HG02642 (cell line): ENCODE data around the gene TMEM190.
"Not testable (repeated sequence)": the region's sequence is repeated elsewhere in the genome, so short reads cannot be mapped to it uniquely, and the experiment has no call there.

Experiments
- ATAC-seq: cut with Tn5 transposase; IDR thresholded peaks from one replicate; pipeline ENCODE4 v1.9.1; 2021; ENCODE audit warnings: mild to moderate bottlenecking; ENCODE audit not compliant: unreplicated experiment, poor library complexity

Gene TMEM190

GRCh38 chr19:55389386-55390317 lies 13.0 kb downstream of the TMEM190 start:
- no peak for ATAC-seq

GRCh38 chr19:55390461-55390880 lies 13.8 kb downstream of the TMEM190 start:
- ATAC-seq: no peak

DNA sequence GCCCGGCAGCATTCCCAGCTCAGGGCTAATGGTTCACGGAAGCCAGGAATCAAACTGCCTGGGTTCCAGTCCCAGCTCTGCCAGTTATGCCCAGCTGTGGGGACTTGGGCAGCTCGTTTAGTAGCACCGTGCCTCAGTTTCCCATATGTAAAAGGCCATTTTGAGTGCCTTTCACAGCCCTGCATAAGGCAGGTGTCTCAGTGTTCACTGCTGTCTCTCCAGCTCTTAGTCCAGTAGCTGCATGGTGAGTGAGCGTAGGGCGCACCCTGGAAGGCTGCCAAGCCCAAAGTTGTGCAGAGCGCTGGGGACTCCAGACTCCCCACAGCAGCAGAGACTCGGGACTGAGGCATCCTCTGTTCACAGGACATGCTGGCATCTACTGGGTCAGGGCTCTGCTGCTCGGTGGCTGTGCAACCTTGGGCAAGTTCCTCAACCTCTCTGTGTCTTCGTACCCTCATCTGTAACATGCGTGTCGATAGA lies 14.6 kb downstream of the TMEM190 start:
- no peak for ATAC-seq

- no peak for ATAC-seq
These were observed 15.3 kb downstream of the TMEM190 start for GRCh38 chr19:55391702-55392615.

DNA sequence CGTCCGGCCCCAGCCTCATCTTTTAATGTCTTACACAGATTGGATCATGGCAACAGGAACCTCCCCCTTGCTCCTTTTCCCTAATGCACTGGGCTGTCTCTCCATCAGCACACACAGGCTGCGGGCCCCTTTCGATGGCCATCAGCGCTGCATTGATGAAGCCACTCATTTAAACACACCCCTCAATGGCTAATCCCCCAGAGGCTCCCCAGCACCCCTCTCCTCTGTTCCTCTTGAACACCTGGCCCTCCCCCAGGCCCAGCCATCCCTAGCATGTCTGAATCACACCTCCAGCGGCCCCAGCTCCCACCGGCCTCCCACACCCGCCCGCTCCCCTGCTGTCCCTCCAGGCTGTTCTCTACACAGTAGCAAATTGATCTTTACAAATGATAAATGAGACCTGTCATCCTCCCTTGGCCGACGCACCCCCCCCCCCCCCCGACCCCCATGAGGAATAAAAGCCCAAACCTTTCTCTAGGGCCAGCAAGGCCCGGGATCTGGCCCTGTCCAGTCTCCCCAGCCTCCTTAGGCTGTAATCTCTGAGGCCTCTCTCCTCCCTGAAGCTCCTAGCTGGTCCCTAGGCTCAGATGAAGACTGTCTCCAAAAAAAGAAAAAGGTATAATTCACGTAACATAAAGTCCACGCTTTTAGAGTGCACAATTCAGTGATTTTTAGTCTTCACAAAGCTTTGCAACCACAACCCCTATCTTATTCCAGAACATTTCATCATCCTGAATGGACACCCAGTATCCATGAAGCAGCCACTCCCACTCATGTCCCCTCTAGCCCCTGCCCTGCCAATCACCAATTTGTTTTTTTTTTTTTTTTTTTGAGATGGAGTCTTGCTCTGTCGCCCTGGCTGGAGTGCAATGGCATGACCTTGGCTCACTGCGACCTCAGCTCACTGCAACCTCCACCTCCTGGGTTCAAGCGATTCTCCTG lies 16.5 kb downstream of the TMEM190 start:
- ATAC-seq: no peak

DNA sequence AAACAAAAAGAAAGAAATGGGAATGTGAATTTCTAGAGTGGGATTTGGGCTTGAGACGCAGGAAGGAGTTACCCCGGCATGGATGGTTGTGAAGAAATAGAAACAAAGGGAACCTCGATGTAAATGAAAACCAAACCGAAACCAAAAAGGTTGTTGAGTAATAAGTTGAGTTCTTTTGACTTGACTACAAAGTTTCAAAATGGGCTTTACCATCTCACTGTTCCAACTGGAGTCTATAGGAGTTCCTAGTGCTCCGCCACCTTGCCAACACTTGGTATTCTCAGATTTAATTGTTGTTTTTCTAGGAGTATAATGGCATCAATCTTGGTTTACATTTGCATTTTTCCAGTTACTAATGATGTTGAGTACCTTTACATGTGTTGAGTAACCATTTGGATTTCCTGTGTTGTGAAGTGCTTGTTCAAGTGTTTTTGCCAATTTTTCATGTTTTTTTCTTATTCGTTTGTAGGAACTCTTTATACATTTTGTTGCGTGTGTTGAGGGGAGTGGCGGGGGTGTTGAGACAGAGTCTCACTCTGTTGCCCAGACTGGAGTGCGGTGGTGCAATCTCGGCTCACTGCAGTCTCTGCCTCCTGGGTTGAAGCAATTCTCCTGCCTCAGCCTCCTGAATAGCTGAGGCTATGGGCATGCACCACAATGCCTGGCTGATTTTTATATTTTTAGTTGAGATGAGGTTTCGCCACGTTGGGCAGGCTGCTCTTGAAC lies 21.7 kb downstream of the TMEM190 start:
- no peak for ATAC-seq

DNA sequence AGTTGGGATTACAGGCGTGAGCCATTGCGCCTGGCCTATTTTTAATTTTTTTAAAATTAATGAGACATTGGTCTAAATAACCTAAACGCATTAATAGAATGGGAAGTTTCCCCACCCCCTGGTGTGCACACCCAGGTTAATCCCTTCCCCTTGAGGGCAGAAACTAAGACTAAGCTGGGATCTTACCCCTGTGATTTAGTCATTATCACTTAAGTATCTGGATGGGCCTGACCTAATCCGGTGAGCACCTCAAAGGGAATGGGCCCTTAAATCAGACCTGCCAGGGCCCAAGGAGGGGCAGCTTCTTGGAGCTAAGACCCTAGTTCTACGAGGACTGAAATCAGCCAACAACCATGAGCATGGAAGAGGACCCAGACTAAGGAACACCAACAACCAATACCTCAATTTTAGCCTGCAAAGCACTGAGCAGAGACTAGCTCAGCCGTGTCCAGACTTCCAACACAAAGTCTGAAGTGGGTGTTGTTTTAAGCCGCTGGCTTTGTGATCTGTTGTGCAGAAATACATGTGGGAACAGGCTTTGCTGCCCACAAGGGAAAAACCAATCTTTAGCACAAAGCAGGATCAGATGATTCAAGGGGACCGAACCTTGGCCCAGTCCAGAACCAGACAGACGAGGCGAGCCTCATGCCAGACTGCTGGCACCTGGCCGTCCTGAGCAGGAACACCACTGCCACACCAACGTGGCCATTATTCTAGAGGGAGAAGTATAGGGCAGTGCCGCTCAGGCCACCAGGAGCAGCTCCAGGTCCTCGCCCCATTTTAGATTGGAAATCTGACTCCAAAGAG lies 23.9 kb downstream of the TMEM190 start:
- ATAC-seq: no peak

DNA sequence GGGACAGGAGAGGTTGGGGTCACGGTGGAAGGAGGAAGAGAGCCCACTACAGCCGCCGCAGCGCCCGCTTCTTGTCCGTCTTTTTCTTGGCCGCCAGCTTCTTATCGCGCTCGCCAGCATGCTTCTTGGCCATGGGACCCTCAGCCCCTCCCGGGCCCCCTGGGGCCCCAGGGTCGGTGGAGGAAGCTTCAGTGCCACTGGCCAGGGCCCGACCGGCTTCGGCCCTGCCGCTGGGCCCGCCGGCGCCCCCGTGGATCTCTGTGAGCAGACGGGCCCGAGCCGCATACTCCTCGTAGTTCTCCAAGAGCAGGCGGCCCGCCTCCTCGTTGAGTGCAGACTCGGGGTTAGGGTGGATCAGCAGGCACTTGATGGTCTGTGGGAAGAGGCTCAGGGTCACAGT lies 24.8 kb downstream of the TMEM190 start:
- ATAC-seq: not testable (repeated sequence)

DNA sequence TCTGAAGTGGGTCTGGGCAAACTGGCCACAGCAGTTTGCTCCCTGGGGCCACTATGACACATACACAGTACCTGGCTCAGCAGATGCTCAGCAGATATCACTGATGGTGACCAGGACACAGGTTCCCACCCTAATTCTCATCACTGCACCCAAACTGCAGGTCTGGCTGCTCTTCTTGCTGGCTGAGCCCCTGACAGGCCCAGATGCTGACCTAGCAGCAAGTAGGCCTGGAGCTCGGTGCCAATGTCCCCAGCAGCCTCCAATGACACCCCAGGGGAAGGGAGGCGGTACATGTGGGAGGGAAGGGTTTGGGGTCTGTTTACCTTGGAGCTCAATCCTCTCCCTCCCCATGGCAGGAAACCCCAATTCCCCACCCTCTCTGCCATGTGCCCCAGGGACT lies 25.9 kb downstream of the TMEM190 start:
- ATAC-seq: no peak

GRCh38 chr19:55405638-55406037 lies 29.0 kb downstream of the TMEM190 start:
- ATAC-seq: no peak

- no peak for ATAC-seq
These were observed 29.6 kb downstream of the TMEM190 start for GRCh38 chr19:55406091-55406825.

GRCh38 chr19:55406826-55407549 lies 30.4 kb downstream of the TMEM190 start:
- ATAC-seq: no peak

GRCh38 chr19:55407550-55407799 lies 30.8 kb downstream of the TMEM190 start, which contains the start of gene UBE2S:
Gene UBE2S, minus strand, starts transcription at chr19:55407788. Its CDS starts 199 bp downstream, at chr19:55407589.
- peak; percentile 28 for ATAC-seq

DNA sequence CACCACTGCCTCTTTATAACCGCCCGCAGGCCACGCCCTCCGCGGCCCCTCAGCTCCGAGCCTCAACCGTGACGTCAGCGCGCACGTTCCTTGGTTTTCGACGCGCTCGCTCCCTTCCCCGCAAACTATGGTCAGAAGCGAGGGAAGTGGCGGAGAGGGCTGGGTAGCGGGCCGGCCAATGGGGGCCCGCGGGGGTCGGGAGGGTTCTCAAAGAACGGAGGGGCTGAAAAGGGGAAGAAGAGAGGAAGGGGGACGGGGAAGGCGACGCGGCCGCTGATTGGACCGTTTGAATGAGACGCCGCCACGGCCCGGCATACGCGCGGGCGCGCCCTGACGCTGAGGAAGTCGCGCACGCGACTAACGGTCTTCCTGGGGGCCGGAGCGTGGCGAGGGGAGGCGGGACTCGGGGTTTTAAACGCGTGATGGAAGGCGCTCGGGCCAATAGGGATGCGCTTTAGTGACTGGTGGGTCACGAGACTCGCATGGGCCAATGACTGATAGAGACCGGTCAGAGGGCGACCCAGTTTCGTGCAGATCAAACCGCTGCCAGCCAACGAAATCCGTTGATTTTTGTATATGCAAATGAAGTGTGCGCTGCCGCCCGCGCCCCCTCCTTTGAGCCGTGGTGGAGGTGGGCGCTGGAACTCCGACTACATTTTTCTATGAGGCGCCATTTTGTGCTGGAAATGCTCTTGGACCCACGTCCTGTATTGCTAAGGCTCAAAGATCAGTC lies 31.3 kb downstream of the TMEM190 start:
- peak; percentile 83 for ATAC-seq

DNA sequence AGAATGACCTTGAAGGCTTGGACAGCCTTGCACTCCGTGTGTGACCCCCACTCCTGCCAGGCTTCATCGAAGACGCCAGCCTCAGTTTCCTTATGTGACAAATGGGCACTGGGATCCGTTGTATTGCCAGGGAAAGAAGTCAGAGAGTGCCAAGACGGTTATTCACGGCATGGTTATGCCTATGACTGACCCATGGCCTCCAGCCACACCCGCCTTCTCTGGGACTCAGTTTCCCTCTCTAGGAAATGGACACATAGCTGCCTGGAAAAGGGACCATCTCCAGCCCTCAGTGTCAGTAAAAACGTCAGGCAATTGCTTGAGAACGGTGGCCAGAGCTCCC lies 31.9 kb downstream of the TMEM190 start:
- ATAC-seq: no peak

DNA sequence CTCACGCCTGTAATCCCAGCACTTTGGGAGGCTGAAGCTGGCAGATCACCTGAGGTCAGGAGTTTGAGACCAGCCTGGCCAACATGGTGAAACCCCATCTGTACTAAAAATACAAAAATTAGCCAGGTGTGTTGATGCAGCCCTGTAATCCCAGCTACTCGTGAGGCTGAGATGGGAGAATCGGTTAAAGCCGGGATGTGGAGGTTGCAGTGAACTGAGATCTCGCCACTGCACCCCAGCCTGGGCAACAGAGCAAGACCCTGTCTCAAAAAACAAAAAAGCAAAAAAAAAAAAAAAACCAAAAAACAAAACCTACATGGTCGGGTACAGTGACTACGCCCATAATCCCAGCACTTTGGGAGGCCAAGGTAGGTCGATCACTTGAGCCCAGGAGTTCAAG lies 32.6 kb downstream of the TMEM190 start:
- ATAC-seq: not testable (repeated sequence)

- no peak for ATAC-seq
These were observed 33.5 kb downstream of the TMEM190 start for GRCh38 chr19:55410168-55410567.
